Esophagus squamous epithelium (tissue), 4 donors: Measurements from ENCODE around the gene SH2D6.

Experiments used
- CTCF ChIP-seq, 6 experiments: fragments of 450-650 bp in 4 of 6; fragments of 200-600 bp in 2 of 6; sonication (generic) in 2 of 6; IDR thresholded peaks; one replicate each; pipeline ENCODE4 v1.5.1; 2016 to 2019; ENCODE audit warnings: antibody characterized with exemption in 6 of 6, mild to moderate bottlenecking in 4 of 6, moderate library complexity in 4 of 6
- POLR2A ChIP-seq, 4 donors: fragments of 450-650 bp; IDR thresholded peaks; one replicate each; pipeline ENCODE4 v1.6.1; 2017; ENCODE audit warnings: antibody characterized with exemption in 4 of 4, mild to moderate bottlenecking in 4 of 4, moderate library complexity in 3 of 4

- TF ChIP-seq CTCF (IDR thresholded peaks at IDR 0.05) (no peak), POLR2A (IDR thresholded peaks at IDR 0.05) (no peak)
These were observed 40.3 kb upstream of the SH2D6 start for GRCh38 chr2:85378257-85378656.
